Stimulated activated CD8-positive, alpha-beta memory T cell treated with anti-CD3 and anti-CD28 coated beads, Interleukin-4, amount 100 ng/mL, for 48 hours (primary cell): ENCODE measurements around the gene SPATS2.
"Not testable (repeated sequence)": the region's sequence is repeated elsewhere in the genome, so short reads cannot be mapped to it uniquely, and the experiment has no call there.

Source experiments
- DNase-seq: peaks from one replicate; pipeline ENCODE4 v3.0.0-alpha.2; 2020

SPATS2 gene

DNA sequence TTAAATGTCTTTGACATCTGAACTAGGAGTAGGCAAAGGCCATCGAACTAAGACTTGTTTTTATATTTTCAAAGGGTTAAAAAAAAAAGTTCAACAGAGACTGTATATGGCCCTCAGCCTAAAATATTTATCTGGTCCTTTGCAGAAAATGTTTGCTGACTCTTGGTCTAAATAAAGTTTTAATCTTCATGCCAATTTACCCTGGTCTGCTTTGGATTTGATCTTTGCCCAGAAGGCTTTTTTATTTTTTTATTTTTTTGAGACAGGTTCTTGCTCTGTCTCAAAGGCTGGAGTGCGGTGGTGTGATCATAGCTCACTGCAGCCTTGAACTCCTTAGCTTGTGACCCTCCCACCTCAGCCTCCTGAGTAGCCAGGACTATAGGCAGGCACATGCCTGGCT, 47.1 kb downstream of the SPATS2 start:
- no peak for DNase-seq

- no peak for DNase-seq
These were observed 48.3 kb downstream of the SPATS2 start for GRCh38 chr12:49415521-49415970.

- DNase-seq: no peak
These were observed 49.6 kb downstream of the SPATS2 start for GRCh38 chr12:49416892-49417291.

GRCh38 chr12:49417558-49417957, 50.3 kb downstream of the SPATS2 start:
- DNase-seq: no peak

- DNase-seq: no peak
These were observed 53.3 kb downstream of the SPATS2 start for GRCh38 chr12:49420556-49420955.

GRCh38 chr12:49422114-49422513, 54.9 kb downstream of the SPATS2 start:
- no peak for DNase-seq

DNA sequence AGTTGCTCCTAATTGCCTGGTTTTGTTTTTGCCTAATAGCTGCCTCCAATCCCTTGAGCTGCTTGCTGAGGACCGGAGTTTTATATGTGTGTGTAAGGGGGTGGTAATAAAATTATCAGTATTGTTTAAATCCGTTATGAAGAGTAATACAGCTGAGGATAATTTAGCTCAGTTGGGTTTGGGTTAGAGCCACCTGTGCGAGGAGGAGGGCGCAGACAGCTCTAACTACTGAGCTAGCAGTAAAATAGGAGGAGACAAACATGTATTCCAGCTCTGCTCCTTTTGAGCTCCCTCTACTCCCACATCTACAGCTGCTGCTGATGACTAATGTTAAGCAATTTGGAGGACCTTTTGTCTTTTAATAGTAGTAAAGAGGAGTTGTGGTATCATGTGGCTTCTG, 61.5 kb downstream of the SPATS2 start:
- no peak for DNase-seq

DNA sequence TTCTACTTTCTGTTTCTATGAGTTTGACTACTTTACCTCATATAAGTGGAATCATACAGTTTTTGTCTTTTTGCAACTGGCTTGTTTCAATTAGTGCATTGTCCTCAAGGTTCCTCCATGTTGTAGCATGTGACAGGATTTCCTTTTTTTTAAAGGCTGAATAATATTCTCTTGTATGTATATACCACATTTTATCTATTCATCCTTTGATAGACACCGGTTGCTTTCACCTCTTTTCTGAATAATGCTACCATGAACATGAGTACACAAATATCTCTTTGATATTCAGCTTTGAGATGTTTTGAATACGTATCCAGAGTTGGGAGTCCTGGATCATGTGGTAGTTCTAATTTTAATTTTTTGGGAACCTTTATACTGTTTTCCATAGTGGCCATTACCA, 65.4 kb downstream of the SPATS2 start:
- DNase-seq: no peak

DNA sequence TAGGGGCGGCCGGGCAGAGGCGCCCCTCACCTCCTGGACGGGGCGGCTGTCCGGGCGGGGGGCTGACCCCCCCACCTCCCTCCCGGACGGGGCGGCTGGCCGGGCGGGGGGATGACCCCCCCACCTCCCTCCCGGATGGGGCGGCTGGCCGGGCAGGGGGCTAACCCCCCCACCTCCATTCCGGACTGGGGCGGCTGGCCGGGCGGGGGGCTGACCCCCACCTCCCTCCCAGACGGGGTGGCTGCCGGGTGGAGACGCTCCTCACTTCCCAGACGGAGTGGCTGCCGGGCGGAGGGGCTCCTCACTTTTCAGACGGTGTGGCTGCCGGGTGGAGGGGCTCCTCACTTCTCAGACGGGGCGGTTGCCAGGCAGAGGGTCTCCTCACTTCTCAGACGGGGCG, 69.5 kb downstream of the SPATS2 start:
- not testable (repeated sequence) for DNase-seq

GRCh38 chr12:49439042-49439441, 71.8 kb downstream of the SPATS2 start:
- no peak for DNase-seq

DNA sequence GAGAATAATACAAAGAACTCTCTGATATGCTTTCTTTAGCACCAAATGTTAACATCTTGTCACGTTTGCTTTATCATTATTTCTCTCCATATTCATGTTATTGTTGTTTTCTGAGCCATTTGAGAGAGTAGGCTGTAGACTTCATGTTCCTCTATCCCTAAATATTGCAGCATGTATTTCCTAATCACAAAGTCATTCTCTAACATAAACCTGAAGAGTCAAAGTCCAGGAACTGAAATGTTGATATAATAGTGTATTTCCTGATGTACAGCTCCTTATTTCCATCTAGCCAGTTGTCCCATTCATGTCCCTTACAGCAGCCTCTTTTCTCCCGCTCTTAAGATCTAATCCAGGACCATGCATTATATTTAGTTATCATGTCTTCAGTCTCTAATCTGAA, 72.8 kb downstream of the SPATS2 start:
- DNase-seq: no peak

DNA sequence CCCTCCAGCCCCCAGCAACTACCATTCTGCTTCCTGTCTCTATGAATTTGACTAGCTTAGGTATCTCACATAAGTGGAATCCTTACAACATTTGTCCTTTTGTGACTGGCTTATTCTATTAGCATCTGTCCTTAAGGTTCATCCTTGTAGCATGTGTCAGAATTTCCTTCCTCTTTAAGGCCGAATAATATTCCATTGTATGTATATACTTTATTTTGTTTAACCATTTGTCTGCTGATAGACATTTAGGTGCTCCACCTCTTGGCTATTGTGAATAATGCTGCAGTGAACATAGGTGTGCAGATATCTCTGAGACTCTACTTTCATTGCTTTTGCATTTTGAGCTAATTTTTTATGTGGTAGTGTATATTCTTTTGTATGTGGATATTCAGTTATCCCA, 75.7 kb downstream of the SPATS2 start:
- DNase-seq: no peak

DNA sequence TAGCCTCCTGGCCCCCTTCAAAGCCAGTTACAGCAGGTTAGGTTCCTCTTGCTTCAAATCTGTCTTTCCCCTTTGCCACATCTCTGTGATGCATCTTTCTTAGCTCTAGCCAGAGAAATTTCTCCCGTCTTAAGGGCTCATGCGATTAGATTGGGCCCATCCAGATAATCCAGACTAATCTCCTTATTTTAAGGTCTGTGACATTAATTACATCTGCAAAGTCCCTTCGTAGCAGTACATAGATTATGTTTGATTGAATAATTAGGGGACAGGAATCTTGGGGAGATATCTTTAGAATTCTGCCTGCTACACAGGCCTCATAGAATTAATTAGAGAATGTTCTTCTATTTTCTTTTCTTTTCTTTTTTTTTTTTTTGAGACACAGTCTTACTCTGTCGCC, 79.3 kb downstream of the SPATS2 start:
- DNase-seq: no peak

DNA sequence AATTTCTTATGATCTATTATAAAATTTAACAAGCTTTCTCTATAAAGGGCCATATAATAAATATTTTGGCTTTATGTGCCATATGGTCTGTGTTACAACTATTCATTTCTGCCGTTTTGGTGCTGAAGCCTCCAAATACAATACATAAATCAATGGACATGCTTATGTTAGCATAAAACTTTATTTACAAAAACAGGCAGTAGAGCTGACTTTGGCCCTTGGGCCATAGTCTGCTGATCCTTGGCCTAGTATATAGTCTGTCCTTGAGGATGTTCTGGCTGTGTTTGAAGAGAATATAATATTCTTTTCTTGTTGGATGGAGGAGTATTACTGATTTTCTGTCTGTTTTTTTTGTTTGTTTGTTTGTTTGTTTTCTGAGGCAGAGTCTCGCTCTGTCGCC, 81.6 kb downstream of the SPATS2 start:
- no peak for DNase-seq

DNA sequence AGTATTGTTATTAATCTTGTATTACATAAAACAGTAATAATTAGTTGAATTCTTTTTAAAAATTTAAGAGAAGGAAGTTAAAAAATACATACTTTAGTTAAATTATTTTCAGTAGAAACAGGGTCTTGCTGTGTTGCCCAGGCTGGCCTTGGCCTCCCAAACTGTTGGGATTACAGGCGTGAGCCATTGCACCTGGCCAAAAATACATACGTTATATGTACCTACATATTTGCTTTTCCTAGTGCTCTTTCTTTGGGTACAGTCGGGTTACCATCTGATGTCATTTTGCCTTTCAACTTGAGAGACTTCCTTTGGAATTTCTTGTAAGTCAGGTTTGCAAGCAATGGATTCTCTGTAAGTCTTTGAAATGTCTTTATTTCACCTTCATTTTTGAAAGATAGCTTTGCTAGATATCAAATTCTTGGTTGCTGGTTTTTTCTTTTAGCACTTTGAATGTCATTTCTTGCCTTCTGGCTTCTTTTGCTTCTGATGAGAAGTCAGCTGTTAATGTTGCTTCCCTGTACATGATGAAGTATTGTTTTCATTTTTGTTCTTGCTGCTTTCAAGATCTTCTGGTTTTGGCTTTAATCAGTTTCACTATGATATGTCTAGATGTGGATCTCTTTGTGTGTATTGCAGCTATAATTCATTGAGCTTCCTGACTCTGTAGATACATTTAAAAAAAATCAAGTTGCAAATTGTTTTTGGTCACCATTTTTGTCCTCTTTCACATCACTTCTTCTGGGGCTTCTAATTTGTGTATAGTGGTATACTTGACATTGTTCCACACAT, 84.4 kb downstream of the SPATS2 start:
- no peak for DNase-seq

DNA sequence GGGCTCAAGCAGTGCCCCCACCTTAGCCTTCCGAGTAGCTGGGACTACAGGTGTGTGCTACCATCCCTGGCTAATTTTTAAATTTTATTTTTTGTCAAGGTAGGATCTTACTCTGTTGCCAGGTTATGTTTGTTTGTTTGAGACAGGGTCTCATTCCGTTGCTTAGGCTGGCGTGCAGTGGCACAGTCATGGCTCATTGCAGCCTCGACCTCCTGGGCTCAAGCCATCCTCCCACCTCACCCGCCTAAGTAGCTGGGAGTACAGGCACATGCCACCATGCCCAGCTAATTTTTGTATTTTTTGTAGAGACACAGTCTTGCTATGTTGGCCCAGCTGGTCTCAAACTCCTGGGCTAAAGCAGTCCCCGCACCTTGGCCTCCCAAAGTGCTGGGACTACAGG, 88.2 kb downstream of the SPATS2 start:
- DNase-seq: no peak

DNA sequence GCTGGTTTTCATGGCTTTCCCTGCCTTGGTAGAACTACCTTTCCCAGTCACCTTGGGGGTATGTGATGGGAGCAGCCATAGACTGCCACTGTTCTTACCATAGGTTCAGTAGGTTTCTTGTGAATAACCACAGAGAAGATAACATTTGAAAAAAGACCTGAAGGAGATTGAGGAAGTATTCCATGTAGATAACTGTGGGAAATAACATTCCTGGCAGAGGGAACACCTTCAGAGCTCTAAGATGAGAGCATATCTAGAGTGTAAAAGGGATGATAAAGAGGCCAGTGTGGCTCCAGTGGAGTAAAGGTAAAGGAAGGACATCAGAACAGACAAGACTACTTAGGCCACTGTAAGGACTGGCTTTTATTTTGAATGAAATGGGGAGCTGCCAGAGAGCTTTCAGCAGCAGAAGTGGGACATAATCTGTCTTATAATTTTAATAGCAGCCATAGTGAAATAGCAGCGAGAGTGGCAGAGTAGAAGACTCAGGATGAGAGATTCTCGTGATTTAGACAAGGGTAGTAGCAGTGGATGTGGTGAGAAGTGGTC, 88.9 kb downstream of the SPATS2 start:
- no peak for DNase-seq

DNA sequence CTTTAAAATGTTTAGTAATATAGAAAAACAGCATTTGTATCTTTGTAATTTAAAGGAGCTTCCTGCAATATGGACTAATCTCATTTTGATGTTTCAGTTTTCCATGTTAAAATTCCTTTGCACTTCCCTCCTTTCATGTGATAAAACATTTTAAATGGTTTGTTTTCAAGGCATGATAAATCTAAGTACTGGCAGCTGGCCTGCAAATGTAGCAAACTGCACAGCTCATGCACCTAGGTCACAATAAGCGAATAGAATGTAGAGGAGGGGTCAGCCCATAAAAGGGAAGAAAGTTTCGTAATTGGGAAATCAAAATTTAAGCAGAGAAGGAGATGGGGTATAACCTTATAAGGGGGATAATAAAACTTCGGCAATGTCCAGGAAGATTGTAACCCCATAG, 91.6 kb downstream of the SPATS2 start:
- no peak for DNase-seq

DNA sequence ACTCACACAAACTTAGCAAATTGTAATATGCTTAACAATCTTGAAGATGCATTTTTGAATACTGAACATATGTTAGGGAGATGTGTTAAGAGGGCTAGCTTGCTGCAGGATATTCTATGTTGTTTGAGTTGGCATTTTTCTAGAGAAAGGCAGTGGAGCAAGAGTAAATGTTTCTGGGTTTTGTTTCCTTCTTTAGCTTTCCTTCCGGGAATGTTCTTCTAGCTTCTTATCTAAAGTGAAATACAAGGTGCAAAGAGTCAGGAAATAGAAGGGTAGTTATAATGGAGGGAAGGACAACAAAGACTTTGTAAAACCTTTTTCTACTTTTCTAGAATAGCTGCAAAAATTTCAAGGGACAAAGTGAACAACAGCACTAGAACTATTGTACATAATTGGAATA, 94.0 kb downstream of the SPATS2 start:
- no peak for DNase-seq

DNA sequence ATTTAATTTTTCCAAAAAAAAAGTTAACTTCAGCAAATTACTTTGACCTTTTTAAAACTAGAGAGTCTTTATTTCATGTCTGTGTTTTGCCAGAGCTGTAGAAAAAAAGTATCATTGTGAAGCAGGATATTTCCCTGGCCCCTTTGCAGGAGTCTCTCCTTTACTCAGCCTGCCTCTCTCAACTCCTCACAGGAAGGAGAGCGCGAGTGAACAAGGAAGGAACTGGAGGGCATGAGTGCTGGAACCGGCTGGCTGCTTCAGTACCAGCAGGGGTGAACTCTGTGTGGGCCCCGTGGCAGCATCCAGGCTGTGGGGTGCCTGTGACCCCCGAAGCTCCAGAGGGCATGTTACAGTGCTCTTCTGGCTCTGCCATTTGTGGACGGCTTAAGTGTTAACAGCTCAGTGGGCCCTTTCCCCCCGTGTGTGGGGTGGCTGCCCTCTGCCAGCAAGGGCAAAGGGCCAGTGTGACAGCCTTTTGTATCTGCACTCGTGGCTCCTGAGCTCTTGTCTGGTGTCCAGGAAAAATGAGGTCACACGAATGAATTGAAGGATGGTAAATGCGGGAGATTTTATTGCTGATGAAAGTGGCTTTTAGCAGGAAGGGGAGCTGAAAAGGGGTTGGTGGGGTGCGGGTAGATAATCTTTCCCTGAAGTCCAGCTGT, 95.0 kb downstream of the SPATS2 start:
- no peak for DNase-seq

DNA sequence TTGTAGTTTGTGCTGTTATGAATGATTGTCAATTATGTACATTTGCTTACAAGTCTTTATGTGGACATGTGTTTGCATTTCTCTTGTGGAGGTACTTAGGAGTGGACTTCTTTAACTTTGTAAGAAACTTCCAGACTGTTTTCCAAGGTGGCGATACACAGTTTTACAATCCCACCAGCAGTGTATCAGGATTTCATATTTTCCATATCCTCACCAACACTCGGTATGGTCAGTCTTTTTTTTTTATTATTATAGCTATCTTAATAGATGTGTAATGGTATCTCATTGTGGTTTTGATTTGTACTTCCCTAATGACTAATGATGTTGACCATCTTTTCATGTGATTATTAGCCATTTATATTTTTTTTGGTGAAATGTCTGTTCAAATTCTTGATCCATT, 97.9 kb downstream of the SPATS2 start:
- DNase-seq: no peak

GRCh38 chr12:49470986-49471385, 103.7 kb downstream of the SPATS2 start:
- DNase-seq: no peak

- DNase-seq: no peak
These were observed 104.3 kb downstream of the SPATS2 start for GRCh38 chr12:49471557-49471956.

- no peak for DNase-seq
These were observed 108.8 kb downstream of the SPATS2 start for GRCh38 chr12:49476091-49476490.
